Body of pancreas (tissue), 4 donors: ENCODE results near the gene ADGRE1.

Experiments
- POLR2A ChIP-seq, 3 donors: fragments of 450-650 bp; IDR thresholded peaks; one replicate each; pipeline ENCODE4 v1.6.1; 2016; ENCODE audit warnings: antibody characterized with exemption in 3 of 3, mild to moderate bottlenecking in 2 of 3
- TF ChIP-seq, protein P1 (sequence below), 7 experiments: fragments of 450-650 bp in 4 of 7; fragments of 200-600 bp in 3 of 7; sonication (generic) in 3 of 7; IDR thresholded peaks; one replicate each; pipeline ENCODE4 v1.5.1; 2016 to 2019; ENCODE audit warnings: antibody characterized with exemption in 7 of 7

DNA sequence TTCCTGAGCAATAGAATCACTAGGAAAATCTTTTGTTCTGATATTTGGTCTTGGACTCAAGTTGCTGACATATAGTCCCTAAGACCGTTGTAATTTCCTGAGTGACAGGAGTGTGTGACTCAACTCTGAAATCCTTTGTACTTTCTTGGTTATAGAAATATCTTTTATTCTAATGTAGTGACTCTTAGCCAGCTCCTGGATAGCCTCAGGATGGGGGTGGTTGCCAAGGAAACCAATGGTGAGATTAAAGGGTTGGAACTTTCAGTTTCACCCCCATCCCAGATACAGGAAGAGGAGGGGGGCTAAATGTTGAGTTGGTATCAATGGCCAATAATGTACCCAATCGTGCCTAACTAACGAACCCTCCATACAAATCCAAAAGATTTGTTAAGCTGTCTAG, 92.0 kb downstream of the ADGRE1 start:
- TF ChIP-seq, protein P1, sequence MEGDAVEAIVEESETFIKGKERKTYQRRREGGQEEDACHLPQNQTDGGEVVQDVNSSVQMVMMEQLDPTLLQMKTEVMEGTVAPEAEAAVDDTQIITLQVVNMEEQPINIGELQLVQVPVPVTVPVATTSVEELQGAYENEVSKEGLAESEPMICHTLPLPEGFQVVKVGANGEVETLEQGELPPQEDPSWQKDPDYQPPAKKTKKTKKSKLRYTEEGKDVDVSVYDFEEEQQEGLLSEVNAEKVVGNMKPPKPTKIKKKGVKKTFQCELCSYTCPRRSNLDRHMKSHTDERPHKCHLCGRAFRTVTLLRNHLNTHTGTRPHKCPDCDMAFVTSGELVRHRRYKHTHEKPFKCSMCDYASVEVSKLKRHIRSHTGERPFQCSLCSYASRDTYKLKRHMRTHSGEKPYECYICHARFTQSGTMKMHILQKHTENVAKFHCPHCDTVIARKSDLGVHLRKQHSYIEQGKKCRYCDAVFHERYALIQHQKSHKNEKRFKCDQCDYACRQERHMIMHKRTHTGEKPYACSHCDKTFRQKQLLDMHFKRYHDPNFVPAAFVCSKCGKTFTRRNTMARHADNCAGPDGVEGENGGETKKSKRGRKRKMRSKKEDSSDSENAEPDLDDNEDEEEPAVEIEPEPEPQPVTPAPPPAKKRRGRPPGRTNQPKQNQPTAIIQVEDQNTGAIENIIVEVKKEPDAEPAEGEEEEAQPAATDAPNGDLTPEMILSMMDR (IDR thresholded peaks at IDR 0.05): no peak
- TF ChIP-seq POLR2A (IDR thresholded peaks at IDR 0.05): no peak
